ENCODE measurements around the gene ZNF267. TPM values are rescaled to one million over a fixed set of nuclear protein-coding genes. Genes with fewer than 3 reads are reported as not detected.

Gene ZNF267
- total and polyA plus RNA-seq, 2 of the 13 experiments (the other 11 are each of a cell fraction or from before 2014, with no cell fraction given): 3.0 to 30.0 TPM

- peak; percentile 9; the same call in 1 of the 2 replicates for TF ChIP-seq PAXIP1 (CRISPR knock-in tag; conservative IDR thresholded peaks at IDR 0.05)
- no peak for TF ChIP-seq MIXL1 (CRISPR knock-in tag; IDR thresholded peaks at IDR 0.05)
- peak; percentile 98 for TF ChIP-seq ZNF362 (CRISPR knock-in tag; IDR thresholded peaks at IDR 0.05; ENCODE audit: borderline replicate concordance)
- no peak for TF ChIP-seq ETS1 (CRISPR knock-in tag; IDR thresholded peaks at IDR 0.05)
- peak; percentile 60; the same call in 1 of the 2 replicates for TF ChIP-seq DNMT3B (CRISPR knock-in tag; conservative IDR thresholded peaks at IDR 0.05)
- TF ChIP-seq RFXAP (CRISPR knock-in tag; IDR thresholded peaks at IDR 0.05; ENCODE audit: borderline replicate concordance): peak; percentile 58; the same call in 1 of the 2 replicates
- 0 out of 2 replicates have a peak, but pooled peaks have one; percentile 15 for TF ChIP-seq HOXD1 (CRISPR knock-in tag; IDR thresholded peaks at IDR 0.05)
- TF ChIP-seq DMAP1 (CRISPR knock-in tag; IDR thresholded peaks at IDR 0.05): peak; percentile 79
- no peak for TF ChIP-seq ZFP62 (CRISPR knock-in tag; IDR thresholded peaks at IDR 0.05)
- peak; percentile 94 for TF ChIP-seq ASH2L (IDR thresholded peaks at IDR 0.05; ENCODE audit: insufficient read length, low read depth, low read length)
- peak; percentile 12; the same call in 1 of the 2 replicates for TF ChIP-seq RAD21 (CRISPR knock-in tag; IDR thresholded peaks at IDR 0.05)
- no peak for TF ChIP-seq TP53 (CRISPR knock-in tag; conservative IDR thresholded peaks at IDR 0.05)
- TF ChIP-seq HDAC2 (CRISPR knock-in tag; IDR thresholded peaks at IDR 0.05): 0 out of 2 replicates have a peak, but pooled peaks have one; percentile 15
- TF ChIP-seq EP300 (IDR thresholded peaks at IDR 0.05; ENCODE audit: low read depth in 2 of 2, low read length in 2 of 2): 0 out of 4 replicates have a peak, but pooled peaks of 1 of the 2 experiments have one; percentile 9
- no peak for TF ChIP-seq EP300 (CRISPR knock-in tag; IDR thresholded peaks at IDR 0.05; ENCODE audit: borderline replicate concordance)
- 0 out of 2 replicates have a peak, but pooled peaks have one; percentile 43 for TF ChIP-seq BORCS8-MEF2B (CRISPR knock-in tag; IDR thresholded peaks at IDR 0.05)
- no peak for TF ChIP-seq NFRKB (IDR thresholded peaks at IDR 0.05)
- peak; percentile 49 for TF ChIP-seq ZNF781 (CRISPR knock-in tag; IDR thresholded peaks at IDR 0.05; ENCODE audit: borderline replicate concordance, not compliant biosample characterization)
- TF ChIP-seq E2F1 (CRISPR knock-in tag; IDR thresholded peaks at IDR 0.05): no peak
- TF ChIP-seq HMG20A (CRISPR knock-in tag; IDR thresholded peaks at IDR 0.05; ENCODE audit: borderline replicate concordance): no peak
- TF ChIP-seq YY1 (IDR thresholded peaks at IDR 0.05; ENCODE audit: insufficient read depth, insufficient replicate concordance, low read depth, low read length): peak; percentile 91
These were observed at the start of gene ZNF267 (continued) for GRCh38 chr16:31873556-31874365.
